Measurements from ENCODE around the gene IFT81. TPM values are rescaled to one million over a fixed set of nuclear protein-coding genes. Genes with fewer than 3 reads are reported as not detected.

Gene IFT81
- total RNA-seq, 2 experiments from 2014 or later = 3.5 TPM

GRCh38 chr12:110234331-110234751, 110.2 kb downstream of the IFT81 start:
- H3K4me1 Mint-ChIP-seq = no peaks in the 10 kb centered on the region
- no peaks in the 10 kb centered on the region for H3K9me3 Mint-ChIP-seq (ENCODE audit: low read depth)
- ChIA-PET POLR2A (no interaction called here), CTCF (no interaction called here)
- DNase-seq (no peak), ATAC-seq (no peak)
- no peaks in the 10 kb centered on the region for H3K36me3 Mint-ChIP-seq (ENCODE audit: low read depth)
- intact Hi-C loops (cut with DNase I, micrococcal nuclease) = no loop called here
- H3K27me3 Mint-ChIP-seq = peaks cover 2% of the 10 kb centered on the region
- H3K27ac Mint-ChIP-seq = no peak overlapping the region
- no peak overlapping the region for H3K4me3 Mint-ChIP-seq

DNA sequence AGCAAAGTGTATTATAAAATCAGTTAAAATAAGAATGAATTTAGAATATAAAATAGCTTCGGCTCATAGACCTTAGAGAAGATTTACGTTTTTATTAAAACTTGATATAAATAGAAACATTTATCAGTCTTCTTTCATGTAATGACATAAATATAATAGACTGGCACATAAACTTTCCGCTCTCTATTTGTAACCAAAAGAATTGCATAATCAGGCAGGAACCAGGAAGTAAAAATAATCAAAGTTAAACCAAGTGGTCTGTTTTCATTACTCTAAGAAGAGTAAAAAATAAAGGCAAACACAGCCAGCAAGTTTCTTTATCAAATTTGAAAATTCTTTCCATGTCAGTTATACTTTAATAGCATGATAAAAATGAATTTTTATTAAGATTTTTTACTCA, 110.6 kb downstream of the IFT81 start:
- Mint-ChIP-seq H3K4me1 (no peaks in the 10 kb centered on the region), H3K4me3 (no peak overlapping the region), H3K36me3 (ENCODE audit: low read depth) (no peaks in the 10 kb centered on the region), H3K27ac (no peak overlapping the region), H3K9me3 (ENCODE audit: low read depth) (no peaks in the 10 kb centered on the region), H3K27me3 (peaks cover 2% of the 10 kb centered on the region)
- CTCF ChIA-PET = no interaction called here
- DNase-seq = no peak
- intact Hi-C loops (cut with DNase I, micrococcal nuclease) = no loop called here
- no peak for ATAC-seq
- POLR2A ChIA-PET = no interaction called here

DNA sequence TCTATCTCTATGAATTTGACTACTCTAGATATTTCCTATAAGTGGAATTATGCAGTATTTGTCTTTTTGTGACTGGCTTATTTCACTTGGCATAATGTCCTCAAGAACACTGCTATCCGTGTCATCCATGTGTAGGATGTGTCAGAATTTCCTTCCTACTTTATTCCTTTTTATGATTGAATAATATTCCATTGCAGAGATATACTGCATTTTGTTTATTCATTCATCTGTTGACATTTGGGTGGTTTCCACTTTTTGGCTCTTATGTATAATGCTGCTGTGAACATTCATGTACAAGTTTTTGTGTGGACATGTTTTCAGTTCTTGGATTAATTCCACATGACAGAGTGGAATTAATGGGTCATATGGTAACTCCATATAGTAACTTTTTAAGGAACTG, 111.2 kb downstream of the IFT81 start:
- ChIA-PET CTCF (no interaction called here), POLR2A (no interaction called here)
- Mint-ChIP-seq H3K9me3 (ENCODE audit: low read depth) (no peaks in the 10 kb centered on the region), H3K27me3 (peaks cover 3% of the 10 kb centered on the region), H3K36me3 (ENCODE audit: low read depth) (no peaks in the 10 kb centered on the region), H3K4me1 (no peaks in the 10 kb centered on the region), H3K4me3 (no peak overlapping the region), H3K27ac (no peak overlapping the region)
- intact Hi-C loops (cut with DNase I, micrococcal nuclease) = no loop called here
- DNase-seq = no peak
- ATAC-seq = no peak

DNA sequence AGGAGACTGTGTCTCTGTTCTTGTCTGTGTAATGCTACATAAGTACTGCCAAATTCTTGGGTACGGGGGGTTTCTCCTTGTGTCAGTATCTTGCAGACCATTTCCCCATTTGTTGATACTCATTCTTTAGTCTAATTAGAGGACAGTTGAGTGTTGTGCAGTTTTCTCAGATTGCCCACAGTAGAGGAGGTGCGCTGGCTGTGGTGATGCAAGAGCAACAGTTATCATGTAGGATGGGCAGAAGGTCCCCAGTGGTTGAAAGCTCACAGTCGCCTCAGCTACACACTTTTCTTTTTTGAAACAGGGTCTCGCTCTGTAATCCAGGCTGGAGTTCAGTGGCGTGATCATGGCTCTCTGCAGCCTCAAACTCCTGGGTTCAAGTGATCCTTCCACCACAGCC, 119.1 kb downstream of the IFT81 start:
- Mint-ChIP-seq H3K36me3 (ENCODE audit: low read depth) (no peaks in the 10 kb centered on the region), H3K27ac (no peak overlapping the region), H3K4me1 (no peaks in the 10 kb centered on the region), H3K9me3 (ENCODE audit: low read depth) (no peaks in the 10 kb centered on the region), H3K4me3 (no peak overlapping the region), H3K27me3 (peaks cover 6% of the 10 kb centered on the region)
- ATAC-seq (no peak), DNase-seq (no peak)
- CTCF ChIA-PET = interaction anchor here (0.5 to 0.8 kb wide), 5 partner anchors 58 to 1803 kb away, joined by 3 to 4 read pairs (median 3); no protein-coding TSS in a partner anchor
- intact Hi-C loops (cut with DNase I, micrococcal nuclease) = no loop called here
- POLR2A ChIA-PET = no interaction called here

DNA sequence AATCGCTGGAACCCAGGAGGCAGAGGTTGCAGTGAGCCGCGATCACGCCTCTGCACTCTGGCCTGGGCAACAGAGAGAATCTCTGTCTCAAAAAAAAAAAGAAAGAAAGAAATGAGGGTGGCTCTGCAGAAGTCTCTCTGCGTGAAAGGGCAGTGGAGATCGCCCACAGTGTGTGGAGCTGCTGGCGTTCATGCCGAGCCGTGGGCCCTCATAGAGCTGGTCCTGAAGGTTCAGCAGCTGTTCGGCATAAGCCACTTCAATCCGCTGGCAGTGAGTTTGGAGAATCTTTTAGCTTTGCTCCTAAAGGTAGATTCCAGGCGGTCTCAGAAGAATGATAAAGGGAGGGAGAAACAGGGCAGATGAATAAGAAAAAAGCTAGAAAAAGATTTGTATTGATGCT, 120.2 kb downstream of the IFT81 start:
- POLR2A ChIA-PET = no interaction called here

DNA sequence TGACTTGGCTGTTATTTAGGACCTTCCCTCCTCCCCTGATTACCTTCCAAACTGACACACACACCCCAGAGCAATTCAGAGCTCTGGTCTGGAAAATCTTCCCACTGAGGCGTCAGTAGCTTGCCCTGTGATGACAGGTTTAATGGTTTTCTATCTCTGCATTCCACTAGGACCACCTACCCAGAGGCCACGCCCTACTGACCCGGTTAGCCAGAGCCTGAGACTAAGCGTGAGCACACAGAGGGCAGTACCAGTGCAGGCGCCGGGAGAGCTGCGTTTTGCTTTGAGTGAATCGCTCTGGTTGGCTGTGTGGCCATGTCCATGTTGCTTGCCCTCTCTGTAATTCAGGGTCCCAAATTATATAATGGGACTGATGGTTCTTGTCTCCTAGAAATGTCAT, 120.7 kb downstream of the IFT81 start:
- Mint-ChIP-seq H3K27me3 (peaks cover 5% of the 10 kb centered on the region), H3K27ac (no peak overlapping the region), H3K4me1 (no peaks in the 10 kb centered on the region), H3K36me3 (ENCODE audit: low read depth) (no peaks in the 10 kb centered on the region), H3K9me3 (ENCODE audit: low read depth) (no peaks in the 10 kb centered on the region), H3K4me3 (no peak overlapping the region)
- ChIA-PET CTCF (interaction anchor here (0.6 to 2.5 kb wide), 5 partner anchors 18 to 643 kb away, joined by 3 to 14 read pairs (median 4); no protein-coding TSS in a partner anchor), POLR2A (no interaction called here)
- no peak for DNase-seq
- intact Hi-C loops (cut with DNase I, micrococcal nuclease) = loop anchor here (1.0 kb wide), 1 partner anchor 145 kb away; no protein-coding TSS in a partner anchor
- no peak for ATAC-seq

More for the DNA sequence above, 120.2 kb downstream of the IFT81 start:
- Mint-ChIP-seq H3K4me1 (no peaks in the 10 kb centered on the region), H3K36me3 (ENCODE audit: low read depth) (no peaks in the 10 kb centered on the region), H3K9me3 (ENCODE audit: low read depth) (no peaks in the 10 kb centered on the region), H3K27me3 (peaks cover 6% of the 10 kb centered on the region), H3K4me3 (no peak overlapping the region), H3K27ac (no peak overlapping the region)
- ATAC-seq = no peak
- intact Hi-C loops (cut with DNase I, micrococcal nuclease) = no loop called here
- DNase-seq = no peak
- CTCF ChIA-PET = interaction anchor here (0.6 to 2.5 kb wide), 5 partner anchors 17 to 643 kb away, joined by 3 to 14 read pairs (median 4); no protein-coding TSS in a partner anchor

DNA sequence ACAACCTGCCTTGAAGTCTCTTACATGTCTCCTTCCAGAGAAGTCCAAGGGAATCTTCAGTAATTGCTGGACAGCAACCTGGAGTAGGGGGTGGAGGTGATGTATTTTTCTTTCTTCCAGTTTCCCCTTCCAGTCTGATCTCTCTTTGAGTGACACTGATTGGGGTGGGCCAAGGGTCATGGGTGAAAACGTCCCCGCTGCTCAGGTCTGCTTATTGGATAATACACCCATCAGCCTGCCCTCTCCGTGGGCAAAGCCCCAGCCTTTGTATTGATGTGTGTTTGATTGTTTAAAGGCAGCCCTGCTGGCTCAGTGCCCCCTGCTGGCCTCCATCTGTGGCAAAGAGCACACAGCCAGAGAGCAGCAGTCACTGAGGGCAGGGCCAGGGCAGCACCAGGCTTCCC, 121.2 kb downstream of the IFT81 start:
- no peak overlapping the region for H3K27ac Mint-ChIP-seq
- H3K27me3 Mint-ChIP-seq = peaks cover 4% of the 10 kb centered on the region
- H3K4me3 Mint-ChIP-seq = no peak overlapping the region
- ATAC-seq (peak; percentile 84), DNase-seq (peak; percentile 69)
- H3K4me1 Mint-ChIP-seq = no peaks in the 10 kb centered on the region
- H3K9me3 Mint-ChIP-seq (ENCODE audit: low read depth) = no peaks in the 10 kb centered on the region
- intact Hi-C loops (cut with DNase I, micrococcal nuclease) = loop anchor here (1.0 kb wide), 1 partner anchor 145 kb away; no protein-coding TSS in a partner anchor
- CTCF ChIA-PET = interaction anchor here (0.9 to 2.5 kb wide), 3 partner anchors 144 to 186 kb away, joined by 3 to 14 read pairs (median 3); no protein-coding TSS in a partner anchor
- POLR2A ChIA-PET = no interaction called here
- H3K36me3 Mint-ChIP-seq (ENCODE audit: low read depth) = no peaks in the 10 kb centered on the region

GRCh38 chr12:110246636-110247339, 122.6 kb downstream of the IFT81 start:
- H3K27me3 Mint-ChIP-seq = no peaks in the 10 kb centered on the region
- H3K4me3 Mint-ChIP-seq = no peak overlapping the region
- CTCF ChIA-PET = interaction anchor here (0.6 to 1.4 kb wide), 3 partner anchors 143 to 272 kb away, joined by 3 to 4 read pairs (median 4); no protein-coding TSS in a partner anchor
- POLR2A ChIA-PET = no interaction called here
- H3K4me1 Mint-ChIP-seq = no peaks in the 10 kb centered on the region
- intact Hi-C loops (cut with DNase I, micrococcal nuclease) = no loop called here
- H3K27ac Mint-ChIP-seq = no peak overlapping the region
- no peak for DNase-seq
- H3K36me3 Mint-ChIP-seq (ENCODE audit: low read depth) = no peaks in the 10 kb centered on the region
- ATAC-seq = no peak
- H3K9me3 Mint-ChIP-seq (ENCODE audit: low read depth) = no peaks in the 10 kb centered on the region

GRCh38 chr12:110247340-110248095, 123.4 kb downstream of the IFT81 start:
- H3K4me1 Mint-ChIP-seq = no peaks in the 10 kb centered on the region
- H3K4me3 Mint-ChIP-seq = no peak overlapping the region
- CTCF ChIA-PET = interaction anchor here (0.6 to 1.2 kb wide), 3 partner anchors 77 to 144 kb away, joined by 3 to 4 read pairs (median 3); no protein-coding TSS in a partner anchor
- no peaks in the 10 kb centered on the region for H3K9me3 Mint-ChIP-seq (ENCODE audit: low read depth)
- no peak for ATAC-seq
- no peak overlapping the region for H3K27ac Mint-ChIP-seq
- no peaks in the 10 kb centered on the region for H3K27me3 Mint-ChIP-seq
- DNase-seq = no peak
- H3K36me3 Mint-ChIP-seq (ENCODE audit: low read depth) = no peaks in the 10 kb centered on the region
- POLR2A ChIA-PET = no interaction called here
- intact Hi-C loops (cut with DNase I, micrococcal nuclease) = no loop called here

- Mint-ChIP-seq H3K9me3 (ENCODE audit: low read depth) (no peaks in the 10 kb centered on the region), H3K27ac (no peak overlapping the region), H3K27me3 (no peaks in the 10 kb centered on the region), H3K36me3 (ENCODE audit: low read depth) (no peaks in the 10 kb centered on the region), H3K4me3 (no peak overlapping the region), H3K4me1 (no peaks in the 10 kb centered on the region)
- DNase-seq (no peak), ATAC-seq (no peak)
- POLR2A ChIA-PET = no interaction called here
- CTCF ChIA-PET = interaction anchor here (0.6 to 1.2 kb wide), 4 partner anchors 77 to 406 kb away, joined by 3 to 4 read pairs (median 3); no protein-coding TSS in a partner anchor
- intact Hi-C loops (cut with DNase I, micrococcal nuclease) = no loop called here
Observed at GRCh38 chr12:110248096-110248447, 123.9 kb downstream of the IFT81 start.

DNA sequence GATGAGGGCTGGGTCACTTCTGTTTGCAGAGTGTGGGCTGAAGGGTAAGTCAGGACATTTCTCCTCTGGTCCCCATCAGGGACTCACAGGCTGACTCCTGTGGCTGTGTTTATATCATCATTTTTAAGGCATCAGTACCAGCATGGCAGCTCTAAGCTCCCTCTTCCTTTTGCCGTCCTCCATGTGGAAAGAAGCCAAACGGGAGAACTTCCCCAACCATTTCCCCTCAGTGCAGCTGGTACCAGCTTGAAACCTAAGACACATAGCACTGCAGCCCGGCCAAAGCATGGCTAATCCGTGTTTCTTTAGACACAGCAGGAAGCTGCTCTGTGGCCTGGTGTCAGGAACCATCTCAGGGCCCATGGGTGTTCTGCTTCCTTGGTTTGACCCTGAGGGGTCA, 124.9 kb downstream of the IFT81 start:
- Mint-ChIP-seq H3K4me1 (no peaks in the 10 kb centered on the region), H3K27me3 (no peaks in the 10 kb centered on the region), H3K9me3 (ENCODE audit: low read depth) (no peaks in the 10 kb centered on the region), H3K36me3 (ENCODE audit: low read depth) (no peaks in the 10 kb centered on the region), H3K4me3 (no peak overlapping the region), H3K27ac (no peak overlapping the region)
- ChIA-PET CTCF (interaction anchor here (0.6 to 1.9 kb wide), 3 partner anchors 9 to 50 kb away, joined by 3 to 7 read pairs (median 3); no protein-coding TSS in a partner anchor), POLR2A (no interaction called here)
- intact Hi-C loops (cut with DNase I, micrococcal nuclease) = no loop called here
- DNase-seq (no peak), ATAC-seq (no peak)
